Vagina (tissue), 2 donors: ENCODE measurements around the gene ZFPL1. TPM values are rescaled to one million over a fixed set of nuclear protein-coding genes. Genes with fewer than 3 reads are reported as not detected.

ENCODE experiments used
- DNase-seq, 2 donors: peaks; one replicate each; pipeline ENCODE4 v3.0.0-alpha.2; 2017; ENCODE audit errors: extremely low spot score in 2 of 2
- H3K27ac ChIP-seq: fragments of 200-600 bp; sonication (generic); one replicate; pipeline ENCODE4 v1.5.1; 2019
- H3K27me3 ChIP-seq: fragments of 200-600 bp; sonication (generic); one replicate; pipeline ENCODE4 v1.5.1; 2019
- H3K36me3 ChIP-seq, 2 donors: fragments of 200-600 bp; sonication (generic); one replicate each; pipeline ENCODE4 v1.5.1; 2017 to 2019
- H3K4me1 ChIP-seq: fragments of 200-600 bp; sonication (generic); one replicate; pipeline ENCODE4 v1.5.1; 2019
- H3K4me3 ChIP-seq, 2 donors: fragments of 200-600 bp; sonication (generic); 1 replicate in 1 of 2; 2 replicates in 1 of 2; pipeline ENCODE4 v1.5.1; 2016 to 2019
- H3K9me3 ChIP-seq: fragments of 200-600 bp; sonication (generic); one replicate; pipeline ENCODE4 v1.5.1; 2019
- CTCF ChIP-seq, 3 experiments: fragments of 450-650 bp in 2 of 3; fragments of 200-600 bp in 1 of 3; sonication (generic) in 1 of 3; IDR thresholded peaks; one replicate each; pipeline ENCODE4 v1.5.1; 2017 to 2019; ENCODE audit warnings: antibody characterized with exemption in 3 of 3, mild to moderate bottlenecking in 2 of 3, moderate library complexity in 2 of 3
- POLR2A ChIP-seq, 2 donors: fragments of 450-650 bp; IDR thresholded peaks; one replicate each; pipeline ENCODE4 v1.6.1; 2017; ENCODE audit warnings: antibody characterized with exemption in 2 of 2, mild to moderate bottlenecking in 2 of 2, moderate library complexity in 2 of 2
- POLR2AphosphoS5 ChIP-seq, 2 donors: sonication (generic); formaldehyde crosslinking; IDR thresholded peaks; one replicate each; pipeline ENCODE4 v1.9.0; 2017; ENCODE audit warnings: antibody characterized with exemption in 2 of 2, mild to moderate bottlenecking in 2 of 2, low read depth in 1 of 2; ENCODE audit not compliant: insufficient read depth in 1 of 2
- intact Hi-C: fragments of 100-400 bp; cut with DNase I; formaldehyde crosslinking; loops from one replicate; pipeline ENCODE4 v1.15.1; 2023
- total RNA-seq: library from RNA; depleted of rRNA; stranded (reverse); fragments of >200 nt; gene quantifications from one replicate; pipeline ENCODE4 v1.2.3, GENCODE V29; 2016

ZFPL1 gene
- total RNA-seq, 1 donor from 2014 or later: 50.8 TPM

DNA sequence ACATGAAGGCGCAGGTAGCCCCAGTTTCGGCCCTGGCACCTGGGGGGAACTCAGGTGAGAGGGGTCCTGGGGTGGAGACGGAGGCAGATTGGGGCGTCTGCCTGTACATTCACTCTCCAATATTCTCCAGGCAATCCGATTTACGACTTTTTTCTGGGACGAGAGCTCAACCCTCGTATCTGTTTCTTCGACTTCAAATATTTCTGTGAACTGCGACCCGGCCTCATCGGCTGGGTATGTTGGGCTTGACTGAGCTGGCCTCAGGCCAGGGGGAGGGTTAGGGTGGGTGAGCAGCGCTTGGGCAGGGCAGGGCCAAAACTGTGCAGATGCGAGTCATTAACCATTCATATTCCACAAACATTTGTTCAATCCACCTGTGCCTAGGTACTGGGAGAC, 29.3 kb downstream of the ZFPL1 start:
- Histone ChIP-seq H3K27me3 (no peaks in the 10 kb centered on the region), H3K4me1 (peaks cover 60% of the 10 kb centered on the region), H3K9me3 (no peaks in the 10 kb centered on the region), H3K27ac (no peak overlapping the region), H3K4me3 (peak overlapping the region; percentile 50 to 53), H3K36me3 (peaks cover 0 to 11% of the 10 kb centered on the region in 2 donors)
- DNase-seq: no peak
- no peak for TF ChIP-seq POLR2A (IDR thresholded peaks at IDR 0.05)
- TF ChIP-seq CTCF (IDR thresholded peaks at IDR 0.05): no peak
- TF ChIP-seq POLR2AphosphoS5 (IDR thresholded peaks at IDR 0.05; ENCODE audit: insufficient read depth in 1 of 2, low read depth in 1 of 2): no peak
- intact Hi-C loops: no loop called here

DNA sequence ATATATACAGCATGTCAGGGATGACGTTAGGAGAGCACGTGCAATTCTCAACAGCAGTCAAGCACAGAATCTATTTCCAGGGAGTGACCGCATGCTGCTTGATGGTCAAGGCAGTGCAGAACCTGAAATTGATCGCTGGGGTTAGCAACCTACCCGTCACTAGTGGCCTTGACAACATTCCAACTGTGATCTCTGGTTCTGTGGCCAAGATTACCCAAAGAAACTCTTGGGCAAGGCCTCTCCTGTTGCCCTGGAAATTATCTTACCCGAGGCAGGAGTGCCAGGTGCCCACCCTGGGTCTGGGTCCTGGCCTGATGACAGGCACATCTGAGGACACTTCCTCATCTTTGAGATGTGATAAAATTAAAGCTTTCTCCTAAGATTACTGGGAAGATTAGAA, 29.8 kb downstream of the ZFPL1 start:
- peaks cover 60% of the 10 kb centered on the region for H3K4me1 ChIP-seq
- H3K9me3 ChIP-seq: no peaks in the 10 kb centered on the region
- TF ChIP-seq CTCF (IDR thresholded peaks at IDR 0.05) (no peak), POLR2A (IDR thresholded peaks at IDR 0.05) (no peak), POLR2AphosphoS5 (IDR thresholded peaks at IDR 0.05; ENCODE audit: insufficient read depth in 1 of 2, low read depth in 1 of 2) (no peak)
- H3K36me3 ChIP-seq: peaks cover 0 to 8% of the 10 kb centered on the region in 2 donors
- intact Hi-C loops: no loop called here
- DNase-seq: no peak
- H3K27me3 ChIP-seq: no peaks in the 10 kb centered on the region
- no peak overlapping the region for H3K27ac ChIP-seq
- no peak overlapping the region for H3K4me3 ChIP-seq

DNA sequence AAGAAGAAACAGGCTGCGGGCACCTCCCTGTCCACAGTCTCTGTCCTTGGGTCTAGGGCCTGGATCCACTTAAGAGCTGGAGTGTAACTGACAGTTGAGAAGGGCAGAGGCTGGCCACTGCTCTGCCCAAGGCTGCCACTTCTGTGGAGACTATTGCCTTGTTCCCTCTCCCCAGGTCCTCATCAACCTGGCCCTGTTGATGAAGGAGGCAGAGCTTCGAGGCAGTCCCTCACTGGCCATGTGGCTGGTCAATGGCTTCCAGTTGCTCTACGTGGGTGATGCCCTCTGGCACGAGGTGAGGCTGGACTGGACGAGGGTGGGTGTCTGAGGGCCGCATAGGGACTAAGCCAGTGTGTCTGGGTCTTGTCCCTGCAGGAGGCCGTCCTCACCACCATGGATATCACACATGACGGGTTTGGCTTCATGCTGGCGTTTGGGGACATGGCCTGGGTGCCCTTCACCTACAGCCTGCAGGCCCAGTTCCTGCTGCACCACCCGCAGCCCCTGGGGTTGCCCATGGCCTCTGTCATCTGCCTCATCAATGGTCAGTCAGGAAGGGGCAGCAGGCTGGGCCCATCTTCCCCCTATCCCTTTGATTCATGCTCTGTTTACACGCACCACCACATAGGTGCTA, 30.6 kb downstream of the ZFPL1 start:
- no peaks in the 10 kb centered on the region for H3K27me3 ChIP-seq
- no peak for DNase-seq

DNA sequence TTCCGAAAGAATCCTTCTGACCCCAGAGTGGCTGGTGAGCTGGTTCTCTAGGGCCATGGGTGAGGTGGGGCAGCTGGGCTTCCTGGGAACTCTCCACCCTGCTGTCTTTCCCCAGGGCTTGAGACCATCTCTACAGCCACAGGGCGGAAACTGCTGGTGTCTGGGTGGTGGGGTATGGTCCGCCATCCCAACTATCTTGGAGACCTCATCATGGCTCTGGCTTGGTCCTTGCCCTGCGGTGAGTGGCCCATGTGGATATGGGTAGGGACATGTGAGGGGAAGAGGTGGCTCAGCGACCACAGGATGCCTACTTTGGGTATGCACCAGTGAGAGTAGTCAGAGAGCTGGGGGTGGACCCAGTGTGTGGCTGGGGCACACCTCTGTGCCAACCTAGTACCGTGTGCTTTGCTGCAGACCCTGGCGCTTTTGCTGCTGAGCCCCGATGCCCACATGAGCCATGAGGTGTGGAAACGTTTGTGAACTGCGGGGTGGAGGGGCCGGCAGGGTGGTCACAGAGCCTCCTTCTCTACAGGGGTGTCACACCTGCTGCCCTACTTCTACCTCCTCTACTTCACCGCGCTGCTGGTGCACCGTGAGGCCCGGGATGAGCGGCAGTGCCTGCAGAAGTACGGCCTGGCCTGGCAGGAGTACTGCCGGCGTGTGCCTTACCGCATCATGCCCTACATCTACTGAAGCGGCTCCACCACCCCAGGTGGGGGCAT, 31.5 kb downstream of the ZFPL1 start:
- TF ChIP-seq CTCF (IDR thresholded peaks at IDR 0.05): no peak
- no peak for TF ChIP-seq POLR2A (IDR thresholded peaks at IDR 0.05)
- no peak for TF ChIP-seq POLR2AphosphoS5 (IDR thresholded peaks at IDR 0.05; ENCODE audit: insufficient read depth in 1 of 2, low read depth in 1 of 2)
- Histone ChIP-seq H3K36me3 (peaks cover 0 to 20% of the 10 kb centered on the region in 2 donors), H3K27ac (no peak overlapping the region), H3K27me3 (no peaks in the 10 kb centered on the region), H3K4me1 (peaks cover 54% of the 10 kb centered on the region), H3K9me3 (no peaks in the 10 kb centered on the region), H3K4me3 (no peak overlapping the region)
- intact Hi-C loops: loop anchor here (5.0 kb wide), 1 partner anchor 103 kb away; the partner anchor contains the start of gene ARL2
- DNase-seq: no peak

More for the DNA sequence above, 30.6 kb downstream of the ZFPL1 start:
- intact Hi-C loops: loop anchor here (5.0 kb wide), 1 partner anchor 102 kb away; the partner anchor contains the start of gene ARL2
- no peaks in the 10 kb centered on the region for H3K9me3 ChIP-seq
- no peak overlapping the region for H3K27ac ChIP-seq
- no peak overlapping the region for H3K4me3 ChIP-seq
- peaks cover 60% of the 10 kb centered on the region for H3K4me1 ChIP-seq
- H3K36me3 ChIP-seq: peaks cover 0 to 11% of the 10 kb centered on the region in 2 donors
- TF ChIP-seq CTCF (IDR thresholded peaks at IDR 0.05): no peak
- TF ChIP-seq POLR2A (IDR thresholded peaks at IDR 0.05): no peak
- TF ChIP-seq POLR2AphosphoS5 (IDR thresholded peaks at IDR 0.05; ENCODE audit: insufficient read depth in 1 of 2, low read depth in 1 of 2): no peak
